Measurements from ENCODE around the gene NHLRC4.

Gene NHLRC4

GRCh38 chr16:530111-530817, 36.5 kb upstream of the NHLRC4 start:
- DNase-seq (ENCODE audit: low spot score) = no peak

DNA sequence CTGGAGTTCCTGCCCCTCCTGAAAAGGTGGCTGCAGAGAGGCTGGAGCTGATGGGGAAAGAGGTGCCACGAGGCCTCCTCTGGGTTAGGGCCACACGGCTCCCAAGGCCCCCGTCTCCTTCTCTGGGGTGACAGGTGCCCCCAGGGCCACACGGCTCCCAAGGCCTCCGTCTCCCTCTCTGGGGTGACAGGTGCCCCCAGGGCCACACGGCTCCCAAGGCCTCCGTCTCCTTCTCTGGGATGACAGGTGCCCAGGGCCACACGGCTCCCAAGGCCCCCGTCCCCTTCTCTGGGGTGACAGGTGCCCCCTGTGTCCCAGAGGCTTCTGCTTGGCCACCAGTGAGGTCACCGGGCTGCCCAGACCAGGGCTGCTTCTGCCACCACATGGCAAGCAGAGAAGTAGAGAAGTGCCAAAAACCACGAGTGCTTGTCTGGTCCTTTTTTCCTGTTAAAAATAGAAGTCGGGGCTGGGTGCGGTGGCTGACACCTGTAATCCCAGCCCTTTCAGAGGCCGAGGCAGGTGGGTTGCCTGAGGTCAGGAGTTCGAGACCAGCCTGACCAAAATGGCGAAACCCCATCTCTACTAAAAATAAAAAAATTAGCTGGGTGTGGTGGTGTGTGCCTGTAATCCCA, 35.2 kb upstream of the NHLRC4 start:
- no peak for DNase-seq (ENCODE audit: low spot score)

GRCh38 chr16:533391-534123, 33.2 kb upstream of the NHLRC4 start:
- no peak for DNase-seq (ENCODE audit: low spot score)

DNA sequence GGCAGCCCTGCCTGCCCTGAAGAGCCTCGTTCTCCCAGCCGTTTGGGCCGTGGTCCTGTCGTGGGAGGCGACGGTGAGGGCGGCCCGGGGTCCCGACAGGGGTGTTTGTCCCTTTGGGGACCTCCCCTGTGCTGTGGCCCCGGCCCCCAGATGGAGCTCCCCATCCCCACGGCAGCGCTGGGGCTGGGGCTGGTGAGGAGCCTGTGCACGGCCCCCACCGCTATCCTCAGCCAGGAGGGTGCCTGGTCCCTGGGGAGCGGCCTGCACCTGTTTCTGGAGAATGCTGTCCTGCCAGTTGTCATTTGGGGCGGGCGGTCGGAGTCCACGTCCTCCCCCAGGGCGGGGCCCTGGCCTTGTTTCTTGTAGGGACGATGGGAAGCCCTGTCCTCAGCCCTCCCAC, 32.7 kb upstream of the NHLRC4 start:
- DNase-seq (ENCODE audit: low spot score) = no peak

GRCh38 chr16:534856-535445, 31.9 kb upstream of the NHLRC4 start:
- DNase-seq (ENCODE audit: low spot score) = no peak

DNA sequence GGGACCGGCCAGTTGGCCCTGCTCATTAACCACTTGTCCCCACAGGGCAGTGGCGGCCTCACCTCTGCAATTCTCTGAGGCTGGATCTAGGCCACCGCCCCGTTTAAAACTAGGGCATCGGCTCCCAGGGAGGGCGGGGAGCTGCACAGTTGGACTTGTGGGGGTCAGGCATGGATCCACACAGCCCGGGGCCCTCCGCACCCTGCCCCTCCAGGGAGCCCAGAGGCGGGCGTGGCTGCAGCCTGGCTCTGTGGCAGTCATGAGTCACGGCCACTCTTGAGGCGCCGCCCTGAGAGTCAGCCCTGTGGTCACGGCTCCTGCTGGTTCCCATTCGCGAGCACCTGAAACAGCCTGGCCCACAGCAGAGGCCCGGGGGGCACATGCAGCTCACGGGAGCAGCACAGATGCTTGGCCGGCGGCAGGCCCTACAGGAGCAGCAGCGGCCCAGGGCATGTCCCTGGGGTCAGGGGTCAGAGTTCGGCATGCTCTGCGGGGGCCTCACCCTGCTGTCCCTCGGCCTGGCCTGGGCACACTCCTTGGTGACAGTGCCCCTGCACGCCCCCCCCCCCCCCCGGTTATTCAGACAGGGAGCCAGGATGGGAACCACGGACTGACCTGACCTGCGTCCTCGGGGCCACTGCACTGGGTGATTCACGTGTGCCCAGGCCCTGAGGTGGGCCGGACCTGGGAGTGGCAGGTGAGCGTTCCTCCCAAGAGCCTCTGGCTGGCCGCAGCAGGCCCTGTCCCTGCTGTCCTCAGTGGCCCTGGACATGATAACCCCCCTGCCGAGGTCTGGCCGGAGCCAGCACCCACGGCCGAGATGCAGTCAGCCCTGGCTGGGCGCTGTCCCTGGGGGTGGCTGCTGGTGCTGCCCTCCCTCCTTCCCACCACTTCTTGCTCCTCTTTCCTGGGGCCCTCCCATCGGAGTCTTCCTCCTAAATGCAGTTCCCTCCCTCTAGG, 31.1 kb upstream of the NHLRC4 start:
- DNase-seq (ENCODE audit: low spot score) = peak; percentile 89

- DNase-seq (ENCODE audit: low spot score) = no peak
These were observed 30.1 kb upstream of the NHLRC4 start for GRCh38 chr16:536746-537145.

- DNase-seq (ENCODE audit: low spot score) = no peak
These were observed 29.1 kb upstream of the NHLRC4 start for GRCh38 chr16:537415-538335.

GRCh38 chr16:539901-540530, 26.8 kb upstream of the NHLRC4 start:
- DNase-seq (ENCODE audit: low spot score) = no peak

DNA sequence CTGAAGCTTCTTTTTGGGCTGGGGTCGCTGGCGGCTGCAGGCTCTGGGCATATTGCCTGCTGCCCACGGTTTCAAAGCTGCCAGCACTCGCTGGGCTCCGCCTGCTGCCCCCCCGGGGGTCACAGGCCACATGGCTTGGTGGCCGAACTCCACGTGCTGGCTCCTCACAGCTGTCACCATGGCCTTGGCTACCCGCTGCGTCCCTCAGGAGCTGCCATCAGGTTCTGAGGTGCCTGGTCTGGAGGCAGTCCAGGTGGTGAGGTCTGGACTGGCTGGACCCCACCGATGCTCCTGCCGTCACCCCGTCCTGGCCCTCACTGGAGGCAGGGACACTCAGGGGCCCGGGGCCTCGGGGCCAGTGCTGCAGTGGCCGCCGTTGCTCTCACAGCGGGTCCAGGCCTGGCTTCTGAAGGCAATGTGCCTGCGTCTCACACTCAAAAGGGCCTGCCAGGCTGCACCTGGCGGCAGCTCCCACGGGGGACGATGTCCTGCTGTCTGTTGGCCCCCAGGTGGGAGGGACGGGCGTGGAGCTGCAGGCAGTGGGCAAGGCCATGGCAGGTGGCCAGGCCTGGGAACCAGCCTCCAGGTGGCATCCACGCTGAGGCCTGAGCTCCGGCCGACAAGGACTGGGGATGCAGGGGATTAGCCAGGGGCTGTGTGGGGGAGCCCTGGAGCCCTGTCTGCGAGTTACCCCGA, 26.0 kb upstream of the NHLRC4 start:
- no peak for DNase-seq (ENCODE audit: low spot score)

DNA sequence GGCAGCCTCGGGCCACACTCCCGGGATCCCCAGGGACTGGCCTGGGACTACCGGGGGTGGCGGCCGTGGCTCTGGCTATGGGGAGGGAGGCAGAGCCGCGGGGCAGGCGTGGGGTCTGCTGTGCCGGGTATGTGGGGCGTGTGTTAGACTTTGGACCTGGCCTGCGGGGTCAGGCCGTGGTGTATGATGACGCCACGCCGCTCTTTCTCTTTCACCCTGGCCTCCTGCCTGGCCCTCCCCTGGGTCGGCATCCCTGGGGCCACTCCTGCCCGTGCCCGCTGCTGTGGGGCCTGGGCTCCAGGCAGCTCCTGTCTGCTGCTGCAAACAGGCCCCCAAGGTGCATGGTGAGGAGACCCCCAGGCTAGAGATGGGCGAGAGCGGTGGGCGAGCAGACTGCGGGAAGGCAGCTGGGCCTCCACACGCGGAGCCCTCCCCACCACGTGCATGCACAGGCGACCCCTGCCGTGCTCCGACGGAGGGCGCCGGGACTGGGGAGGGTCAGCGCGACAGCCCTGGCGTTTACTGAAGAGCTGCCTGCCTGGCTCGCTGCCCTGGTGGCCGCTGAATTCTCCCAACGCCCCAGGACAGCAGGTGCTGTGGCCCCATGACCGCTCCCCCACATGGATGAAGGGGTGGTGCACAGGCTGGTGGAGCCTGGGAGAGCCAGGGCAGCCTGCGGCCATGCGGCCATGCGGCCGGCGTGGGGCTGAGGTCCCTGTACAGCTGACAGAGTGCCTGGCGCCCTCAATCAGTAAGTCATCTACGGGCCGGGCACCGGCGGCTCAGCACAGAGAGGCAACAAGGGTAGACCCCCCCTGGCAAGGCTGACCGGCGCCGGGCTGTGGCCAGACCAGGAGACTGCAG, 23.3 kb upstream of the NHLRC4 start:
- no peak for DNase-seq (ENCODE audit: low spot score)

- no peak for DNase-seq (ENCODE audit: low spot score)
These were observed 22.3 kb upstream of the NHLRC4 start for GRCh38 chr16:544517-544916.

DNA sequence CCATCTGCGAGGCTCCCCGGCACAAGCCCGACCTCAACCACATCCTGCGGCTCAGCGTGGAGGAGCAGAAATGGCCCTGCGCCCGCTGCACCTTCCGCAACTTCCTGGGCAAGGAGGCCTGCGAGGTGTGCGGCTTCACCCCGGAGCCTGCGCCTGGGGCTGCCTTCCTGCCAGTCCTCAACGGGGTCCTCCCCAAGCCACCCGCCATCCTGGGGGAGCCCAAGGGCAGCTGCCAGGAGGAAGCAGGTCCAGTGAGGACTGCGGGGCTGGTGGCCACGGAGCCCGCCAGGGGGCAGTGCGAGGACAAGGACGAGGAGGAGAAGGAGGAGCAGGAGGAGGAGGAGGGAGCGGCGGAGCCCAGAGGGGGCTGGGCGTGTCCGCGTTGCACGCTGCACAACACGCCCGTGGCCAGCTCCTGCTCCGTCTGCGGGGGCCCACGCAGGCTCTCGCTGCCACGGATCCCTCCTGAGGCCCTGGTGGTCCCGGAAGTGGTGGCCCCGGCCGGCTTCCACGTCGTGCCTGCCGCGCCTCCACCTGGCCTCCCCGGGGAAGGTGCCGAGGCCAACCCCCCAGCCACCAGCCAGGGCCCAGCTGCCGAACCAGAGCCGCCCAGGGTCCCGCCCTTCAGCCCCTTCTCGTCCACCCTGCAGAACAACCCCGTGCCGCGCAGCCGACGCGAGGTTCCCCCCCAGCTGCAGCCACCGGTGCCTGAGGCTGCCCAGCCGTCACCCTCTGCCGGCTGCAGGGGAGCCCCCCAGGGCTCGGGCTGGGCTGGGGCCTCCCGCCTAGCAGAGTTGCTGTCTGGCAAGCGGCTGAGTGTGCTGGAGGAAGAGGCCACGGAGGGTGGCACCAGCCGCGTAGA, 19.7 kb upstream of the NHLRC4 start:
- DNase-seq (ENCODE audit: low spot score) = peak; percentile 55

- no peak for DNase-seq (ENCODE audit: low spot score)
These were observed 18.2 kb upstream of the NHLRC4 start for GRCh38 chr16:548586-548985.

DNA sequence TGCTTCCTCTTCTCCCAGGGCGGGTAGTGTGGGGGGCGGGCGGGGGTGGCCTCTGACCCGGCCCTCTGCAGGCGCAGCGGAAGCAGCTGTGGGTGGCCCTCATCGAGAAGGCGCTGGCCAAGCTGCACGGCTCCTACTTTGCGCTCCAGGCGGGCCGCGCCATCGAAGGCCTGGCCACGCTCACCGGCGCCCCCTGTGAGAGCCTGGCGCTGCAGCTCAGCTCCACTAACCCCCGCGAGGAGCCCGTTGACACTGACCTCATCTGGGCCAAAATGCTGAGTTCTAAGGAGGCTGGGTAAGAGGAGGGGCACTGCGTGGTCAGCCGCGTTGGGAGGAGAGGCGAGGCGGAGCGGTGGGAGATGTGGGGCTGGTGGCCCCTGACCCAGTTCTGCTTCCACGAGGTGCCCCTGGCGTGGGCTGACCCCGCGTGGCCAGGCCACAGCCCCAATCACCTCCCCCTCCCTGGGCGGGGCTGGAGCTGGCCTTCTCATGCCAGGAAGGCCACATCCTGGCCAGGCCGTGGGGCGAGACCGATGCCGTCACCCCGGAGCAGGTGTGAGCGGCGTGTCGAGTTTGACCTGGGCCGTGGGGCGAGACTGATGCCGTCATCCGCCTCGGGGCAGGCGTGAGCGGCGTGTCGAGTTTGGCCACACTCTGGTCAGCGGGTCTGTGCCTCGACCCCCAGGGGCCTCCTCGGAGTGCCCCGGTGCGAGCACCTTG, 17.1 kb upstream of the NHLRC4 start:
- no peak for DNase-seq (ENCODE audit: low spot score)

DNA sequence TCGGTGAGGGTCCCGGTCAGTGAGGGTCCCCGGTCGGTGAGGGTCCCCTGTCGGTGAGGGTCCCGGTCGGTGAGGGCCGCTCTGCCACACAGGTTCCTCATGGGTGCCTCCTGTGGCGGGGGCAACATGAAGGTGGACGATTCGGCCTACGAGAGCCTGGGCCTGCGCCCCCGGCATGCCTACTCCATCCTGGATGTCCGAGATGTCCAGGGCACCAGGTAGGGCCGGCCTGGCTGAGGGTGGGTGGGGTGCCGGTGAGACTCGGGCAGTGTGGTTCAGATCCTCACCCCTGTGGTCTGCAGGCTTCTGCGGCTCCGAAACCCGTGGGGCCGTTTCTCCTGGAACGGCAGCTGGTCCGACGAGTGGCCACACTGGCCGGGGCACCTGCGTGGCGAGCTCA, 15.6 kb upstream of the NHLRC4 start:
- DNase-seq (ENCODE audit: low spot score) = no peak

DNA sequence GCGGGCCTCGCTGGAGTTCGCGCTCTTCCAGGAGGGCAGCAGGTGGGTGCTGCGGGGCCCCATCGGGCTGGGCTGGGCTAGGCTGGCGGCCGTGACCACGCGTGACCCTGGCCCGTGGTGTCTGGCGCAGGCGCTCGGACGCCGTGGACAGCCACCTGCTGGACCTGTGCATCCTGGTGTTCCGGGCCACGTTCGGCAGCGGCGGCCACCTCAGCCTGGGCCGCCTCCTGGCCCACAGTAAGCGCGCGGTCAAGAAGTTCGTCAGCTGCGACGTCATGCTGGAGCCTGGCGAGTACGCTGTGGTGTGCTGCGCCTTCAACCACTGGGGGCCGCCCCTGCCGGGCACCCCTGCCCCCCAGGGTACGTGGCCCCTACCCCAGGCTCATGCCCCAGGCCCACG, 14.6 kb upstream of the NHLRC4 start:
- DNase-seq (ENCODE audit: low spot score) = no peak
